H9 (cell line): ENCODE measurements around the gene ZCCHC7. TPM values are rescaled to one million over a fixed set of nuclear protein-coding genes. Genes with fewer than 3 reads are reported as not detected.

Experiments used
- DNase-seq: peaks from one replicate; pipeline ENCODE4 v3.0.0-alpha.2; 2017
- H2AFZ ChIP-seq: one replicate; pipeline ENCODE4 v1.6.1; 2013; ENCODE audit warnings: mild to moderate bottlenecking, low read length, control low read depth, moderate library complexity
- H2AK5ac ChIP-seq: 2 replicates; pipeline ENCODE4 v1.6.1; 2013; ENCODE audit warnings: low read length, control low read depth, mixed read lengths; ENCODE audit not compliant: insufficient read length
- H2BK120ac ChIP-seq: one replicate; pipeline ENCODE4 v1.6.1; 2013; ENCODE audit warnings: low read depth, mild to moderate bottlenecking, low read length, control low read depth, inconsistent platforms; ENCODE audit not compliant: poor library complexity, severe bottlenecking
- H2BK12ac ChIP-seq: 2 replicates; pipeline ENCODE4 v1.6.1; 2013; ENCODE audit warnings: low read length, control low read depth, mixed read lengths, low read depth; ENCODE audit not compliant: insufficient read length
- H2BK15ac ChIP-seq: 2 replicates; pipeline ENCODE4 v1.6.1; 2013; ENCODE audit warnings: low read depth, low read length, control low read depth
- H2BK20ac ChIP-seq: one replicate; pipeline ENCODE4 v1.6.1; 2013; ENCODE audit warnings: low read depth, mild to moderate bottlenecking, low read length, control low read depth, inconsistent platforms; ENCODE audit not compliant: poor library complexity, severe bottlenecking
- H2BK5ac ChIP-seq: 2 replicates; pipeline ENCODE4 v1.6.1; 2013; ENCODE audit warnings: low read length, control low read depth, mixed read lengths; ENCODE audit not compliant: insufficient read length
- H3K14ac ChIP-seq: 2 replicates; pipeline ENCODE4 v1.6.1; 2013; ENCODE audit warnings: low read length, control low read depth; ENCODE audit not compliant: insufficient read depth
- H3K18ac ChIP-seq: 2 replicates; pipeline ENCODE4 v1.6.1; 2013; ENCODE audit warnings: low read depth, mild to moderate bottlenecking, mixed read lengths, low read length, control low read depth; ENCODE audit not compliant: insufficient read length
- H3K23ac ChIP-seq: 2 replicates; pipeline ENCODE4 v1.6.1; 2013; ENCODE audit warnings: low read length, control low read depth, mixed read lengths, low read depth; ENCODE audit not compliant: insufficient read length
- H3K23me2 ChIP-seq: 2 replicates; pipeline ENCODE4 v1.6.1; 2013; ENCODE audit warnings: low read depth, mild to moderate bottlenecking, mixed read lengths, low read length, control low read depth; ENCODE audit not compliant: insufficient read length, poor library complexity, severe bottlenecking
- H3K27ac ChIP-seq: 2 replicates; pipeline ENCODE4 v1.5.1; 2013; ENCODE audit warnings: low read length, control low read depth, mixed read lengths, low read depth; ENCODE audit not compliant: insufficient read length
- H3K27me3 ChIP-seq: 2 replicates; pipeline ENCODE4 v1.6.1; 2013; ENCODE audit warnings: low read length, control low read depth, inconsistent platforms; ENCODE audit not compliant: insufficient read depth
- H3K4ac ChIP-seq: 2 replicates; pipeline ENCODE4 v1.6.1; 2013; ENCODE audit warnings: low read depth, mild to moderate bottlenecking, control low read depth, inconsistent platforms, low read length, moderate library complexity
- H3K4me1 ChIP-seq: 2 replicates; pipeline ENCODE4 v1.6.1; 2013; ENCODE audit warnings: low read length, control low read depth, inconsistent platforms; ENCODE audit not compliant: insufficient read depth
- H3K4me2 ChIP-seq: 2 replicates; pipeline ENCODE4 v1.6.1; 2013; ENCODE audit warnings: low read length, control low read depth, mixed read lengths; ENCODE audit not compliant: insufficient read length, insufficient read depth
- H3K56ac ChIP-seq: 2 replicates; pipeline ENCODE4 v1.6.1; 2013; ENCODE audit warnings: low read depth, mild to moderate bottlenecking, mixed read lengths, low read length, control low read depth; ENCODE audit not compliant: insufficient read length
- H3K79me1 ChIP-seq: 2 replicates; pipeline ENCODE4 v1.6.1; 2013; ENCODE audit warnings: low read depth, mild to moderate bottlenecking, moderate library complexity, low read length, control low read depth, inconsistent platforms; ENCODE audit not compliant: insufficient read depth, poor library complexity, severe bottlenecking
- H3K79me2 ChIP-seq: 2 replicates; pipeline ENCODE4 v1.6.1; 2013; ENCODE audit warnings: low read length, control low read depth, inconsistent platforms; ENCODE audit not compliant: insufficient read depth
- H3K9ac ChIP-seq: 2 replicates; pipeline ENCODE4 v1.6.1; 2013; ENCODE audit warnings: low read length, control low read depth, mixed read lengths; ENCODE audit not compliant: insufficient read length; ENCODE audit errors: extremely low read depth
- H3K9me3 ChIP-seq: one replicate; pipeline ENCODE4 v1.6.1; 2013; ENCODE audit warnings: low read depth, low read length, inconsistent platforms; ENCODE audit not compliant: control insufficient read depth
- H3T11ph ChIP-seq: one replicate; pipeline ENCODE4 v1.6.1; 2013; ENCODE audit warnings: mild to moderate bottlenecking, low read length, control low read depth, inconsistent platforms
- H4K20me1 ChIP-seq: one replicate; pipeline ENCODE4 v1.6.1; 2013; ENCODE audit not compliant: control insufficient read depth, insufficient read length, insufficient read depth
- H4K5ac ChIP-seq: 2 replicates; pipeline ENCODE4 v1.6.1; 2013; ENCODE audit warnings: low read depth, mild to moderate bottlenecking, mixed read lengths, low read length, control low read depth; ENCODE audit not compliant: insufficient read length
- H4K8ac ChIP-seq: replicated peaks from 2 replicates; pipeline ENCODE4 v1.6.1; 2013; ENCODE audit warnings: low read length, control low read depth, mixed read lengths, low read depth; ENCODE audit not compliant: insufficient read length
- H4K91ac ChIP-seq: 2 replicates; pipeline ENCODE4 v1.6.1; 2013; ENCODE audit warnings: low read depth, mild to moderate bottlenecking, moderate library complexity, mixed read lengths, low read length, control low read depth; ENCODE audit not compliant: insufficient read length
- H3K27ac Mint-ChIP-seq, 3 experiments: 2 replicates in 2 of 3; 3 replicates in 1 of 3; pipeline ENCODE4 v1.8.0; 2020 to 2021; ENCODE audit warnings: mixed read lengths in 3 of 3, mild to moderate bottlenecking in 1 of 3, moderate library complexity in 1 of 3
- H3K27me3 Mint-ChIP-seq: 2 replicates; pipeline ENCODE4 v1.8.0; 2021; ENCODE audit warnings: low read depth, mild to moderate bottlenecking, moderate library complexity, mixed read lengths
- H3K36me3 Mint-ChIP-seq, 3 experiments: 2 replicates in 2 of 3; 3 replicates in 1 of 3; pipeline ENCODE4 v1.8.0; 2020 to 2021; ENCODE audit warnings: low read depth in 3 of 3, mixed read lengths in 3 of 3; ENCODE audit not compliant: insufficient read depth in 1 of 3
- H3K4me1 Mint-ChIP-seq, 2 experiments: 2 replicates each; pipeline ENCODE4 v1.8.0; 2020; ENCODE audit warnings: mixed read lengths in 2 of 2
- H3K4me3 Mint-ChIP-seq, 2 experiments: 2 replicates in 1 of 2; 3 replicates in 1 of 2; pipeline ENCODE4 v1.8.0; 2020 to 2021; ENCODE audit warnings: mild to moderate bottlenecking in 2 of 2, mixed read lengths in 2 of 2, moderate library complexity in 1 of 2
- H3K9me3 Mint-ChIP-seq, 2 experiments: 2 replicates in 1 of 2; 3 replicates in 1 of 2; pipeline ENCODE4 v1.8.0; 2020; ENCODE audit warnings: mild to moderate bottlenecking in 2 of 2, mixed read lengths in 2 of 2, moderate library complexity in 1 of 2
- WGBS: extraction: QIAGEN DNeasy Blood & Tissue Kit; methylation state at CpG from one replicate; pipeline ENCODE4 v1.1.7; 2013; ENCODE audit warnings: missing lambda C conversion rate, low lambda C conversion rate, mixed read lengths; ENCODE audit not compliant: insufficient read length; ENCODE audit errors: extremely low coverage; 5-methylcytosine and 5-hydroxymethylcytosine counted together
- total RNA-seq: library from RNA; stranded (reverse); gene quantifications from 2 replicates; pipeline ENCODE4 v1.2.1, GENCODE V29; 2021
- TF ChIP-seq, protein P1 (sequence below): fragments of 200-600 bp; sonication (generic); conservative IDR thresholded peaks from 3 replicates; pipeline ENCODE4 v1.8.0; 2021; ENCODE audit warnings: antibody characterized with exemption, mild to moderate bottlenecking

ZCCHC7 gene
- total RNA-seq, 1 experiment from 2014 or later: 20.3 TPM

DNA sequence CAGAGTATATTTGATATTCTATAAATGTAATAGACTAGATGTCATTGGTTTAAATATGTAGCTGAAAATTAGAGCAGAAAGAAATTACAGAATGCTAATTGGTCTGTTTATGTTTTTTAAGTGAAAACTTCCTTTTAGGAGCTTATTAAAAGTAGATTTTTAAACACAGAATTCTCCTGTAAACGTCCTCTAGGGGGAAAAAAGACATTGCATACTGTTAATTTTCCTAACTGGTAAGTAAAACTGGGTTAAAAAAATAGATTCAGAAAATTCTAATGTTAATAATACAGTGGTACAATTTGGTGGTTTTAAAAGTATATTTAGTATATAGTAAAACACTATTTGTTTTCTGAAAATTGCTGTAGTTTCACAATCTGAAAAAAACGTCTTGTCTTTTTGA is 59.8 kb downstream of the ZCCHC7 start:
- H3K4me2 ChIP-seq: no peak overlapping the region
- H3T11ph ChIP-seq: no peak overlapping the region
- no peak overlapping the region for H3K23ac ChIP-seq
- H3K9me3 ChIP-seq: no peaks in the 10 kb centered on the region
- H4K20me1 ChIP-seq: no peaks in the 10 kb centered on the region
- H3K4me3 Mint-ChIP-seq: no peak overlapping the region
- H3K56ac ChIP-seq: no peak overlapping the region
- no peaks in the 10 kb centered on the region; a peak in 1 of 5 replicates for H3K9me3 Mint-ChIP-seq
- H3K23me2 ChIP-seq: no peaks in the 10 kb centered on the region
- H2AFZ ChIP-seq: no peak overlapping the region
- no peak overlapping the region for H3K27ac Mint-ChIP-seq
- H4K5ac ChIP-seq: no peak overlapping the region
- H3K79me1 ChIP-seq: no peaks in the 10 kb centered on the region
- no peak overlapping the region for H4K91ac ChIP-seq
- no peak overlapping the region for H3K14ac ChIP-seq
- H3K18ac ChIP-seq: no peak overlapping the region
- peaks cover 23 to 24% of the 10 kb centered on the region in 2 experiments for H3K4me1 Mint-ChIP-seq
- H3K27me3 ChIP-seq: no peaks in the 10 kb centered on the region
- no peak overlapping the region for H2BK20ac ChIP-seq
- no peak overlapping the region for H2BK12ac ChIP-seq
- no peak overlapping the region for H3K4ac ChIP-seq
- no peak overlapping the region for H2BK120ac ChIP-seq
- H4K8ac ChIP-seq: no peak overlapping the region
- H3K79me2 ChIP-seq: no peaks in the 10 kb centered on the region
- H2BK5ac ChIP-seq: no peak overlapping the region
- TF ChIP-seq, protein P1, sequence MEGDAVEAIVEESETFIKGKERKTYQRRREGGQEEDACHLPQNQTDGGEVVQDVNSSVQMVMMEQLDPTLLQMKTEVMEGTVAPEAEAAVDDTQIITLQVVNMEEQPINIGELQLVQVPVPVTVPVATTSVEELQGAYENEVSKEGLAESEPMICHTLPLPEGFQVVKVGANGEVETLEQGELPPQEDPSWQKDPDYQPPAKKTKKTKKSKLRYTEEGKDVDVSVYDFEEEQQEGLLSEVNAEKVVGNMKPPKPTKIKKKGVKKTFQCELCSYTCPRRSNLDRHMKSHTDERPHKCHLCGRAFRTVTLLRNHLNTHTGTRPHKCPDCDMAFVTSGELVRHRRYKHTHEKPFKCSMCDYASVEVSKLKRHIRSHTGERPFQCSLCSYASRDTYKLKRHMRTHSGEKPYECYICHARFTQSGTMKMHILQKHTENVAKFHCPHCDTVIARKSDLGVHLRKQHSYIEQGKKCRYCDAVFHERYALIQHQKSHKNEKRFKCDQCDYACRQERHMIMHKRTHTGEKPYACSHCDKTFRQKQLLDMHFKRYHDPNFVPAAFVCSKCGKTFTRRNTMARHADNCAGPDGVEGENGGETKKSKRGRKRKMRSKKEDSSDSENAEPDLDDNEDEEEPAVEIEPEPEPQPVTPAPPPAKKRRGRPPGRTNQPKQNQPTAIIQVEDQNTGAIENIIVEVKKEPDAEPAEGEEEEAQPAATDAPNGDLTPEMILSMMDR: peak; percentile 39; the same call in 2 of the 3 replicates
- DNase-seq: no peak
- H2AK5ac ChIP-seq: no peak overlapping the region
- H3K9ac ChIP-seq: no peak overlapping the region
- WGBS: no CpG with 5 or more reads among the region's 2 CpGs
- H3K27me3 Mint-ChIP-seq: no peaks in the 10 kb centered on the region
- no peak overlapping the region for H2BK15ac ChIP-seq
- H3K27ac ChIP-seq: no peak overlapping the region
- H3K4me1 ChIP-seq: no peaks in the 10 kb centered on the region
- peaks cover 3 to 11% (median 6%) of the 10 kb centered on the region in 3 experiments; a peak in 5 of 7 replicates for H3K36me3 Mint-ChIP-seq
